HEK293 (cell line): Measurements from ENCODE around the gene DGKH.

ENCODE experiments used
- CTCF ChIA-PET: fragments of 350-600 bp; formaldehyde crosslinking; extraction: SDS; loops from one replicate; lab custom pipeline; 2021; ENCODE audit warnings: antibody characterized with exemption; lab: Yijun Ruan, JAX
- POLR2A ChIA-PET: fragments of 300-600 bp; formaldehyde crosslinking; extraction: SDS; loops from one replicate; lab custom pipeline; 2020; ENCODE audit warnings: antibody characterized with exemption, inconsistent platforms; lab: Yijun Ruan, JAX
- H3K27ac ChIP-seq: fragments of 200-500 bp; sonication (Bioruptor generic); 2 replicates; pipeline ENCODE4 v1.5.1; 2014; ENCODE audit warnings: low read depth, low read length, control low read depth, inconsistent platforms; ENCODE audit errors: extremely low read depth
- H3K36me3 ChIP-seq, 2 experiments: fragments of 200-500 bp in 1 of 2; sonication (Bioruptor generic) in 1 of 2; 1 replicate in 1 of 2; 2 replicates in 1 of 2; pipeline ENCODE4 v1.5.1; 2014 to 2017; ENCODE audit warnings: inconsistent platforms in 2 of 2, low read length in 2 of 2; ENCODE audit not compliant: control insufficient read depth in 2 of 2, insufficient read depth in 1 of 2
- H3K4me1 ChIP-seq: fragments of 200-500 bp; sonication (Bioruptor generic); 2 replicates; pipeline ENCODE4 v1.5.1; 2014; ENCODE audit warnings: mild to moderate bottlenecking, low read length, inconsistent platforms; ENCODE audit not compliant: control insufficient read depth, insufficient read depth
- H3K4me3 ChIP-seq: 2 replicates; pipeline ENCODE4 v1.5.1; 2011; ENCODE audit warnings: low read depth, mild to moderate bottlenecking, control low read depth, low read length, moderate library complexity
- H3K9me3 ChIP-seq: fragments of 200-500 bp; sonication (Bioruptor generic); 2 replicates; pipeline ENCODE4 v1.5.1; 2014; ENCODE audit warnings: low read depth, low read length, inconsistent platforms; ENCODE audit not compliant: control insufficient read depth, insufficient read depth
- GLI4 ChIP-seq: fragments of 450-650 bp; formaldehyde crosslinking; IDR thresholded peaks from 2 replicates; pipeline ENCODE4 v1.5.1; 2016; ENCODE audit warnings: missing biosample characterization, missing genetic modification characterization
- IKZF3 ChIP-seq: fragments of 450-650 bp; IDR thresholded peaks from 2 replicates; pipeline ENCODE4 v1.5.0; 2018; ENCODE audit warnings: missing biosample characterization, mild to moderate bottlenecking, missing genetic modification characterization, moderate library complexity
- MZF1 ChIP-seq: fragments of 450-650 bp; formaldehyde crosslinking; IDR thresholded peaks from 2 replicates; pipeline ENCODE4 v1.5.1; 2017; ENCODE audit warnings: missing biosample characterization, missing genetic modification characterization, borderline replicate concordance
- PRDM1 ChIP-seq: fragments of 450-650 bp; formaldehyde crosslinking; IDR thresholded peaks from 2 replicates; pipeline ENCODE4; 2016; ENCODE audit warnings: missing biosample characterization, missing genetic modification characterization
- SCRT2 ChIP-seq: fragments of 450-650 bp; formaldehyde crosslinking; IDR thresholded peaks from 2 replicates; pipeline ENCODE4 v1.5.1; 2016; ENCODE audit warnings: missing biosample characterization, missing genetic modification characterization
- SP7 ChIP-seq: fragments of 450-650 bp; formaldehyde crosslinking; IDR thresholded peaks from 2 replicates; pipeline ENCODE4 v1.5.1; 2016; ENCODE audit warnings: missing biosample characterization, missing genetic modification characterization
- TCF7L2 ChIP-seq: IDR thresholded peaks from 2 replicates; pipeline ENCODE4 v1.6.1; 2011; ENCODE audit warnings: low read depth, mild to moderate bottlenecking, inconsistent platforms, low read length, moderate library complexity, borderline replicate concordance
- ZBTB20 ChIP-seq: fragments of 450-650 bp; formaldehyde crosslinking; IDR thresholded peaks from 2 replicates; pipeline ENCODE4 v1.5.1; 2016; ENCODE audit warnings: missing biosample characterization, missing genetic modification characterization
- ZBTB8A ChIP-seq: fragments of 450-650 bp; formaldehyde crosslinking; IDR thresholded peaks from 2 replicates; pipeline ENCODE4 v1.5.1; 2016; ENCODE audit warnings: missing biosample characterization, missing genetic modification characterization
- ZNF214 ChIP-seq: fragments of 450-650 bp; formaldehyde crosslinking; IDR thresholded peaks from 2 replicates; pipeline ENCODE4 v1.5.1; 2017; ENCODE audit warnings: missing biosample characterization, mild to moderate bottlenecking, missing genetic modification characterization, borderline replicate concordance
- ZNF292 ChIP-seq: fragments of 450-650 bp; formaldehyde crosslinking; IDR thresholded peaks from 2 replicates; pipeline ENCODE4 v1.5.1; 2016; ENCODE audit warnings: low read depth, missing biosample characterization, missing genetic modification characterization, borderline replicate concordance
- ZNF426 ChIP-seq: fragments of 450-650 bp; formaldehyde crosslinking; IDR thresholded peaks from 2 replicates; pipeline ENCODE4 v1.5.1; 2017; ENCODE audit warnings: missing biosample characterization, missing genetic modification characterization, mild to moderate bottlenecking, inconsistent platforms, moderate library complexity
- ZNF560 ChIP-seq: fragments of 450-650 bp; formaldehyde crosslinking; IDR thresholded peaks from 2 replicates; pipeline ENCODE4 v1.5.1; 2017; ENCODE audit warnings: missing biosample characterization, missing genetic modification characterization, borderline replicate concordance
- ZNF626 ChIP-seq: fragments of 450-650 bp; sonication (Bioruptor Pico); formaldehyde crosslinking; IDR thresholded peaks from 2 replicates; pipeline ENCODE4 v1.5.1; 2018; ENCODE audit warnings: missing biosample characterization, missing genetic modification characterization, inconsistent platforms
- ZNF660 ChIP-seq: fragments of 450-650 bp; IDR thresholded peaks from 2 replicates; pipeline ENCODE4 v1.5.1; 2018; ENCODE audit warnings: missing biosample characterization, mild to moderate bottlenecking, missing genetic modification characterization
- ZNF670 ChIP-seq: fragments of 450-650 bp; formaldehyde crosslinking; IDR thresholded peaks from 2 replicates; pipeline ENCODE4 v1.5.1; 2016; ENCODE audit warnings: missing biosample characterization, missing genetic modification characterization, low read depth
- ZNF777 ChIP-seq: fragments of 450-650 bp; formaldehyde crosslinking; IDR thresholded peaks from 2 replicates; pipeline ENCODE4 v1.5.1; 2017; ENCODE audit warnings: missing biosample characterization, missing genetic modification characterization, borderline replicate concordance
- TF ChIP-seq, protein P1 (sequence below): fragments of 450-650 bp; formaldehyde crosslinking; IDR thresholded peaks from 2 replicates; pipeline ENCODE4 v1.5.1; 2016; ENCODE audit warnings: missing biosample characterization, missing genetic modification characterization
- TF ChIP-seq, protein P2 (sequence below): fragments of 450-650 bp; formaldehyde crosslinking; IDR thresholded peaks from 2 replicates; pipeline ENCODE4 v1.5.1; 2016; ENCODE audit warnings: missing biosample characterization, missing genetic modification characterization
- TF ChIP-seq, protein P3 (sequence below): fragments of 450-650 bp; formaldehyde crosslinking; optimal IDR thresholded peaks from 2 replicates; pipeline ENCODE3; 2016; ENCODE audit warnings: missing biosample characterization, mild to moderate bottlenecking, missing genetic modification characterization
- TF ChIP-seq, protein P4 (sequence below): fragments of 450-650 bp; formaldehyde crosslinking; IDR thresholded peaks from 2 replicates; pipeline ENCODE4 v1.5.1; 2016; ENCODE audit warnings: missing biosample characterization, missing genetic modification characterization
- TF ChIP-seq, protein P5 (sequence below): fragments of 450-650 bp; formaldehyde crosslinking; IDR thresholded peaks from 2 replicates; pipeline ENCODE4 v1.5.1; 2017; ENCODE audit warnings: missing biosample characterization, missing genetic modification characterization
- TF ChIP-seq, protein P6 (sequence below): fragments of 450-650 bp; formaldehyde crosslinking; IDR thresholded peaks from 2 replicates; pipeline ENCODE4 v1.5.1; 2016; ENCODE audit warnings: missing biosample characterization, missing genetic modification characterization, borderline replicate concordance
- TF ChIP-seq, protein P7 (sequence below): fragments of 450-650 bp; formaldehyde crosslinking; IDR thresholded peaks from 2 replicates; pipeline ENCODE4 v1.5.1; 2016; ENCODE audit warnings: missing biosample characterization, missing genetic modification characterization

DGKH gene

DNA sequence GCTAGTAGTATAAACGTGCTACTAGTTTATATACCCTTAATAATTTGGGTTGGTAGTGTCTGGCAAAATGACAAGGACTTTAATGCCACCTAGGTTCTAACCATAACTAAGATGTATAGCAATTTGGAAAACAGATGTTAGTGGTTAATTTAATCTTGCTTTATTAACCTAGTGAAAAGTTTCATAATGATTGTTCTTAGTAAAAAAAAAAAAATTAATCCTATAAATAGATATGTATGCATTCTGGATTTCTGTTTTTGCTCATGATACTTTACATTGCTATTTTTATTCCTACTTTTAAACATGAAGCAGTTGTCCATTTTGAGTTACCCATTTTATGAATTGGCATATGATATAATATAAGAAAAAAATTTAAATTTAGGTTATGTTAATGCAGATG is 36.3 kb downstream of the DGKH start (continued):
- TF ChIP-seq ZNF426 (tag by site-specific recombination) (no peak), TCF7L2 (no peak), GLI4 (tag by site-specific recombination) (no peak), ZBTB20 (no peak)
- TF ChIP-seq, protein P1, sequence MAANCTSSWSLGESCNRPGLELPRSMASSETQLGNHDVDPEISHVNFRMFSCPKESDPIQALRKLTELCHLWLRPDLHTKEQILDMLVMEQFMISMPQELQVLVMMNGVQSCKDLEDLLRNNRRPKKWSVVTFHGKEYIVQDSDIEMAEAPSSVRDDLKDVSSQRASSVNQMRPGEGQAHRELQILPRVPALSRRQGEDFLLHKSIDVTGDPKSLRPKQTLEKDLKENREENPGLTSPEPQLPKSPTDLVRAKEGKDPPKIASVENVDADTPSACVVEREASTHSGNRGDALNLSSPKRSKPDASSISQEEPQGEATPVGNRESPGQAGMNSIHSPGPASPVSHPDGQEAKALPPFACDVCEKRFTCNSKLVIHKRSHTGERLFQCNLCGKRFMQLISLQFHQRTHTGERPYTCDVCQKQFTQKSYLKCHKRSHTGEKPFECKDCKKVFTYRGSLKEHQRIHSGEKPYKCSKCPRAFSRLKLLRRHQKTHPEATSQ = no peak
- TF ChIP-seq, protein P2, sequence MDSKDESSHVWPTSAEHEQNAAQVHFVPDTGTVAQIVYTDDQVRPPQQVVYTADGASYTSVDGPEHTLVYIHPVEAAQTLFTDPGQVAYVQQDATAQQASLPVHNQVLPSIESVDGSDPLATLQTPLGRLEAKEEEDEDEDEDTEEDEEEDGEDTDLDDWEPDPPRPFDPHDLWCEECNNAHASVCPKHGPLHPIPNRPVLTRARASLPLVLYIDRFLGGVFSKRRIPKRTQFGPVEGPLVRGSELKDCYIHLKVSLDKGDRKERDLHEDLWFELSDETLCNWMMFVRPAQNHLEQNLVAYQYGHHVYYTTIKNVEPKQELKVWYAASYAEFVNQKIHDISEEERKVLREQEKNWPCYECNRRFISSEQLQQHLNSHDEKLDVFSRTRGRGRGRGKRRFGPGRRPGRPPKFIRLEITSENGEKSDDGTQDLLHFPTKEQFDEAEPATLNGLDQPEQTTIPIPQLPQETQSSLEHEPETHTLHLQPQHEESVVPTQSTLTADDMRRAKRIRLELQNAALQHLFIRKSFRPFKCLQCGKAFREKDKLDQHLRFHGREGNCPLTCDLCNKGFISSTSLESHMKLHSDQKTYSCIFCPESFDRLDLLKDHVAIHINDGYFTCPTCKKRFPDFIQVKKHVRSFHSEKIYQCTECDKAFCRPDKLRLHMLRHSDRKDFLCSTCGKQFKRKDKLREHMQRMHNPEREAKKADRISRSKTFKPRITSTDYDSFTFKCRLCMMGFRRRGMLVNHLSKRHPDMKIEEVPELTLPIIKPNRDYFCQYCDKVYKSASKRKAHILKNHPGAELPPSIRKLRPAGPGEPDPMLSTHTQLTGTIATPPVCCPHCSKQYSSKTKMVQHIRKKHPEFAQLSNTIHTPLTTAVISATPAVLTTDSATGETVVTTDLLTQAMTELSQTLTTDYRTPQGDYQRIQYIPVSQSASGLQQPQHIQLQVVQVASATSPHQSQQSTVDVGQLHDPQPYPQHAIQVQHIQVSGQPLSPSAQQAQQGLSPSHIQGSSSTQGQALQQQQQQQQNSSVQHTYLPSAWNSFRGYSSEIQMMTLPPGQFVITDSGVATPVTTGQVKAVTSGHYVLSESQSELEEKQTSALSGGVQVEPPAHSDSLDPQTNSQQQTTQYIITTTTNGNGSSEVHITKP (tag by site-specific recombination) = no peak

DNA sequence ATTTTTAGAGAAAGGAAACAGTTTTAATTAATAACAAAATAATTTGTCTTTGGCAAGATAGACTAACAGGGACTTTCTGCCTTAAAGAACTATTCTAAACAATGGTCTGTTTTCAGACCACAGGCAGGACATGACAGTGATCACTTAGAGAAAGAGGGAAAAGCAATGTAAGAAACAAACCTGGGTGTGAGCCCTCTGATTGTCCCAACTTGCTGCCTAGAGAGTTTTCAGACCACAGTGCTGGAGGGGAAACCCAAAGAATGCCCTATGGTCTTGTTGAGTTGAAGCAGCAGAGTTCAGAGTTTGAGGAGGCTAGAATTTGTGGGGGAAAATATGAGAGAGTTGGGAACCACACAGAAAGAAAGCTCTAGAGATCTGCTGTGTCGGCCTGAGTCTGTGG is 38.1 kb downstream of the DGKH start:
- CTCF ChIA-PET = no interaction called here
- no peak overlapping the region for H3K4me3 ChIP-seq

More for the DNA sequence above, 38.1 kb downstream of the DGKH start:
- H3K36me3 ChIP-seq = no peaks in the 10 kb centered on the region
- no peaks in the 10 kb centered on the region; the same call in 1 of the 2 replicates for H3K9me3 ChIP-seq
- TF ChIP-seq ZNF626 (no peak), ZNF660 (tag by site-specific recombination) (no peak), ZNF292 (tag by site-specific recombination) (no peak), SCRT2 (no peak), ZBTB8A (no peak), PRDM1 (tag by site-specific recombination) (no peak), ZNF777 (tag by site-specific recombination) (no peak), SP7 (no peak), MZF1 (tag by site-specific recombination) (no peak), ZNF560 (tag by site-specific recombination) (no peak), ZNF214 (tag by site-specific recombination) (no peak), ZBTB20 (no peak), IKZF3 (tag by site-specific recombination) (no peak), ZNF670 (tag by site-specific recombination) (no peak)
- TF ChIP-seq, protein P3, sequence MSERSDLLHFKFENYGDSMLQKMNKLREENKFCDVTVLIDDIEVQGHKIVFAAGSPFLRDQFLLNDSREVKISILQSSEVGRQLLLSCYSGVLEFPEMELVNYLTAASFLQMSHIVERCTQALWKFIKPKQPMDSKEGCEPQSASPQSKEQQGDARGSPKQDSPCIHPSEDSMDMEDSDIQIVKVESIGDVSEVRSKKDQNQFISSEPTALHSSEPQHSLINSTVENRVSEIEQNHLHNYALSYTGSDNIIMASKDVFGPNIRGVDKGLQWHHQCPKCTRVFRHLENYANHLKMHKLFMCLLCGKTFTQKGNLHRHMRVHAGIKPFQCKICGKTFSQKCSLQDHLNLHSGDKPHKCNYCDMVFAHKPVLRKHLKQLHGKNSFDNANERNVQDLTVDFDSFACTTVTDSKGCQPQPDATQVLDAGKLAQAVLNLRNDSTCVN (tag by site-specific recombination) = no peak
- TF ChIP-seq, protein P4, sequence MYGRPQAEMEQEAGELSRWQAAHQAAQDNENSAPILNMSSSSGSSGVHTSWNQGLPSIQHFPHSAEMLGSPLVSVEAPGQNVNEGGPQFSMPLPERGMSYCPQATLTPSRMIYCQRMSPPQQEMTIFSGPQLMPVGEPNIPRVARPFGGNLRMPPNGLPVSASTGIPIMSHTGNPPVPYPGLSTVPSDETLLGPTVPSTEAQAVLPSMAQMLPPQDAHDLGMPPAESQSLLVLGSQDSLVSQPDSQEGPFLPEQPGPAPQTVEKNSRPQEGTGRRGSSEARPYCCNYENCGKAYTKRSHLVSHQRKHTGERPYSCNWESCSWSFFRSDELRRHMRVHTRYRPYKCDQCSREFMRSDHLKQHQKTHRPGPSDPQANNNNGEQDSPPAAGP = no peak
- TF ChIP-seq, protein P5, sequence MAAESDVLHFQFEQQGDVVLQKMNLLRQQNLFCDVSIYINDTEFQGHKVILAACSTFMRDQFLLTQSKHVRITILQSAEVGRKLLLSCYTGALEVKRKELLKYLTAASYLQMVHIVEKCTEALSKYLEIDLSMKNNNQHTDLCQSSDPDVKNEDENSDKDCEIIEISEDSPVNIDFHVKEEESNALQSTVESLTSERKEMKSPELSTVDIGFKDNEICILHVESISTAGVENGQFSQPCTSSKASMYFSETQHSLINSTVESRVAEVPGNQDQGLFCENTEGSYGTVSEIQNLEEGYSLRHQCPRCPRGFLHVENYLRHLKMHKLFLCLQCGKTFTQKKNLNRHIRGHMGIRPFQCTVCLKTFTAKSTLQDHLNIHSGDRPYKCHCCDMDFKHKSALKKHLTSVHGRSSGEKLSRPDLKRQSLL (tag by site-specific recombination) = no peak
- TF ChIP-seq, protein P6, sequence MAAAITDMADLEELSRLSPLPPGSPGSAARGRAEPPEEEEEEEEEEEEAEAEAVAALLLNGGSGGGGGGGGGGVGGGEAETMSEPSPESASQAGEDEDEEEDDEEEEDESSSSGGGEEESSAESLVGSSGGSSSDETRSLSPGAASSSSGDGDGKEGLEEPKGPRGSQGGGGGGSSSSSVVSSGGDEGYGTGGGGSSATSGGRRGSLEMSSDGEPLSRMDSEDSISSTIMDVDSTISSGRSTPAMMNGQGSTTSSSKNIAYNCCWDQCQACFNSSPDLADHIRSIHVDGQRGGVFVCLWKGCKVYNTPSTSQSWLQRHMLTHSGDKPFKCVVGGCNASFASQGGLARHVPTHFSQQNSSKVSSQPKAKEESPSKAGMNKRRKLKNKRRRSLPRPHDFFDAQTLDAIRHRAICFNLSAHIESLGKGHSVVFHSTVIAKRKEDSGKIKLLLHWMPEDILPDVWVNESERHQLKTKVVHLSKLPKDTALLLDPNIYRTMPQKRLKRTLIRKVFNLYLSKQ (tag by site-specific recombination) = no peak
- TF ChIP-seq, protein P7, sequence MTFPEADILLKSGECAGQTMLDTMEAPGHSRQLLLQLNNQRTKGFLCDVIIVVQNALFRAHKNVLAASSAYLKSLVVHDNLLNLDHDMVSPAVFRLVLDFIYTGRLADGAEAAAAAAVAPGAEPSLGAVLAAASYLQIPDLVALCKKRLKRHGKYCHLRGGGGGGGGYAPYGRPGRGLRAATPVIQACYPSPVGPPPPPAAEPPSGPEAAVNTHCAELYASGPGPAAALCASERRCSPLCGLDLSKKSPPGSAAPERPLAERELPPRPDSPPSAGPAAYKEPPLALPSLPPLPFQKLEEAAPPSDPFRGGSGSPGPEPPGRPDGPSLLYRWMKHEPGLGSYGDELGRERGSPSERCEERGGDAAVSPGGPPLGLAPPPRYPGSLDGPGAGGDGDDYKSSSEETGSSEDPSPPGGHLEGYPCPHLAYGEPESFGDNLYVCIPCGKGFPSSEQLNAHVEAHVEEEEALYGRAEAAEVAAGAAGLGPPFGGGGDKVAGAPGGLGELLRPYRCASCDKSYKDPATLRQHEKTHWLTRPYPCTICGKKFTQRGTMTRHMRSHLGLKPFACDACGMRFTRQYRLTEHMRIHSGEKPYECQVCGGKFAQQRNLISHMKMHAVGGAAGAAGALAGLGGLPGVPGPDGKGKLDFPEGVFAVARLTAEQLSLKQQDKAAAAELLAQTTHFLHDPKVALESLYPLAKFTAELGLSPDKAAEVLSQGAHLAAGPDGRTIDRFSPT (tag by site-specific recombination) = no peak
- no peaks in the 10 kb centered on the region for H3K4me1 ChIP-seq
- POLR2A ChIA-PET = no interaction called here
- no peak overlapping the region for H3K27ac ChIP-seq
